Measurements from ENCODE around the gene PKIG.

- TF ChIP-seq CTCF (IDR thresholded peaks at IDR 0.05; ENCODE audit: insufficient read depth, low read length, poor library complexity, severe bottlenecking) (no peak), EZH2phosphoT487 (conservative IDR thresholded peaks at IDR 0.05; ENCODE audit: low read length) (no peak)
Observed at GRCh38 chr20:44650771-44651433, 68.5 kb downstream of the PKIG start.
